ENCODE data around the gene KAT5. TPM values are rescaled to one million over a fixed set of nuclear protein-coding genes. Genes with fewer than 3 reads are reported as not detected.

The KAT5 gene
- total RNA-seq, 2 donors from 2014 or later: 48.5 to 48.8 TPM

GRCh38 chr11:65716302-65716701 is 4.2 kb downstream of the KAT5 start:
- Mint-ChIP-seq H3K4me3 (no peak overlapping the region), H3K36me3 (ENCODE audit: low read depth) (peaks cover 62% of the 10 kb centered on the region), H3K27me3 (ENCODE audit: insufficient read depth) (no peaks in the 10 kb centered on the region), H3K4me1 (peaks cover 8% of the 10 kb centered on the region), H3K27ac (no peak overlapping the region), H3K9me3 (no peaks in the 10 kb centered on the region)
- Histone ChIP-seq H3K27ac (ENCODE audit: low read depth, low read length) (no peak overlapping the region), H3K9me3 (ENCODE audit: control insufficient read depth, low read length) (no peaks in the 10 kb centered on the region), H3K4me1 (ENCODE audit: control insufficient read depth, insufficient read depth, low read length) (no peaks in the 10 kb centered on the region), H3K9ac (ENCODE audit: extremely low read depth, low read length, poor library complexity, severe bottlenecking) (no peak overlapping the region), H3K27me3 (ENCODE audit: control insufficient read depth, insufficient read depth, low read length, poor library complexity, severe bottlenecking) (no peaks in the 10 kb centered on the region), H3K4me3 (ENCODE audit: low read length) (no peak overlapping the region), H3K36me3 (ENCODE audit: control insufficient read depth, insufficient read depth, low read length) (peaks cover 60% of the 10 kb centered on the region)
- TF ChIP-seq CTCF (conservative IDR thresholded peaks at IDR 0.05): no peak
- no peak for DNase-seq
- WGBS, 2 experiments (ENCODE audit: insufficient coverage in 1 of 2, insufficient read length in 1 of 2): 82 to 96% methylated on average over 6 to 7 of the region's 7 CpGs

- WGBS, 2 experiments (ENCODE audit: insufficient coverage in 1 of 2, insufficient read length in 1 of 2): 94 to 97% methylated on average over 9 to 14 of the region's 14 CpGs
- Mint-ChIP-seq H3K9me3 (no peaks in the 10 kb centered on the region), H3K4me3 (no peak overlapping the region), H3K27me3 (ENCODE audit: insufficient read depth) (no peaks in the 10 kb centered on the region), H3K4me1 (peaks cover 8% of the 10 kb centered on the region), H3K27ac (no peak overlapping the region), H3K36me3 (ENCODE audit: low read depth) (peaks cover 62% of the 10 kb centered on the region)
- TF ChIP-seq CTCF (conservative IDR thresholded peaks at IDR 0.05): no peak
- H3K36me3 ChIP-seq (ENCODE audit: control insufficient read depth, insufficient read depth, low read length): peaks cover 60% of the 10 kb centered on the region
- H3K27me3 ChIP-seq (ENCODE audit: control insufficient read depth, insufficient read depth, low read length, poor library complexity, severe bottlenecking): no peaks in the 10 kb centered on the region
- H3K4me3 ChIP-seq (ENCODE audit: low read length): no peak overlapping the region
- DNase-seq: no peak
- no peaks in the 10 kb centered on the region for H3K4me1 ChIP-seq (ENCODE audit: control insufficient read depth, insufficient read depth, low read length)
- no peaks in the 10 kb centered on the region for H3K9me3 ChIP-seq (ENCODE audit: control insufficient read depth, low read length)
- no peak overlapping the region for H3K9ac ChIP-seq (ENCODE audit: extremely low read depth, low read length, poor library complexity, severe bottlenecking)
- no peak overlapping the region for H3K27ac ChIP-seq (ENCODE audit: low read depth, low read length)
These were observed 4.8 kb downstream of the KAT5 start for GRCh38 chr11:65716774-65717405.

GRCh38 chr11:65717906-65718305 is 5.9 kb downstream of the KAT5 start:
- H3K36me3 Mint-ChIP-seq (ENCODE audit: low read depth): peaks cover 59% of the 10 kb centered on the region
- peaks cover 8% of the 10 kb centered on the region for H3K4me1 Mint-ChIP-seq
- no peaks in the 10 kb centered on the region for H3K4me1 ChIP-seq (ENCODE audit: control insufficient read depth, insufficient read depth, low read length)
- peaks cover under 1% of the 10 kb centered on the region for H3K27me3 ChIP-seq (ENCODE audit: control insufficient read depth, insufficient read depth, low read length, poor library complexity, severe bottlenecking)
- H3K9me3 Mint-ChIP-seq: no peaks in the 10 kb centered on the region
- no peak overlapping the region for H3K27ac Mint-ChIP-seq
- DNase-seq: no peak
- H3K4me3 Mint-ChIP-seq: no peak overlapping the region
- H3K4me3 ChIP-seq (ENCODE audit: low read length): no peak overlapping the region
- H3K27ac ChIP-seq (ENCODE audit: low read depth, low read length): no peak overlapping the region
- TF ChIP-seq CTCF (conservative IDR thresholded peaks at IDR 0.05): no peak
- peaks cover 59% of the 10 kb centered on the region for H3K36me3 ChIP-seq (ENCODE audit: control insufficient read depth, insufficient read depth, low read length)
- H3K9ac ChIP-seq (ENCODE audit: extremely low read depth, low read length, poor library complexity, severe bottlenecking): no peak overlapping the region
- 93% methylated on average over 6 of the region's 6 CpGs; no CpG with 5 or more reads in 1 of the 2 experiments for WGBS, 2 experiments (ENCODE audit: insufficient coverage in 1 of 2, insufficient read length in 1 of 2)
- H3K9me3 ChIP-seq (ENCODE audit: control insufficient read depth, low read length): no peaks in the 10 kb centered on the region
- no peaks in the 10 kb centered on the region for H3K27me3 Mint-ChIP-seq (ENCODE audit: insufficient read depth)

Data from endodermal cell (in vitro differentiated cells).